Right hindlimb (tissue), 1 donor: ENCODE results near the gene SP4.

ENCODE experiments used
- DNase-seq: peaks from one replicate; pipeline ENCODE4 v3.0.0-alpha.2; 2018

SP4 gene

DNA sequence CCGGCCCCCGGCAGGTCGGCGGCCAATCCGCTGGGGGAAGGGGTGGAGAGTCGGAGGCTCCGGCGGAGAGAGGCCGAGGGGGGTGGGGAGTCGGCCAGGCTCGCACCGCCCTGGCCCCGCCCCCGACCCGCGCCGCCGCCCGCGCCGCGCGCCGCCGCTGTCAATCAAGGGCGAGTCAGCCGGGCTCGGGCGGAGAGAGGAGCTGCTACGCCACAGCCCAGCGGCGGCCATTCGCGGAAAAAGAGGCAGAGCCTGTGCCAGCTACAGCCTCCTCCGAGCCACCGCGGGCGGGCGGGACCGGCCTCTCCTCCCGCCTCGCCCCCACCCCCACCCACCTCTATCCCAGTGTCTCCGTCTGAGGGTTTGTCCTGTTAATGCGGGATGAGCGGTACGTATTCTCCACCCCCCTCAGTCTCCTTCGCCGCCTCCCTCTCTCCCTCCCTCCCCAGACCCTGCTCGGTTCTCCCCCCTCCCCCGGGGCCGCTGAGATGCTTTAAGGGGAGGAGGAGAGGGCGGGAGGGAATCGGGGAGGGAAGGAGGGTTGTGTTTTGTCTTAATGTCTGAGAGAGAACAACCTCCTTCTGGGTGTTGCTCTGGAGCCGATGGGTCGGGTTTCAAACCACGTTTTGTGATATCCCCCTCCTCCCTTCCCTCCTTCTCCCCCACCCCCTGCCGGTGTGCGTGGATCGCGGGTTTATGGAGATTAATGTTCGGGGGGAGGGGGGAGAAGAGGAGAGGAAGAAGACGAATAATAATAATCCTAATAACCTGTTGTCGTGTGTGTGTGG is at the start of gene SP4:
TSS of gene SP4 (plus strand) at position 213 of the 788 bp plus-strand sequence. CDS start at position 382, 169 bp downstream.
- peak; percentile 99 for DNase-seq

DNA sequence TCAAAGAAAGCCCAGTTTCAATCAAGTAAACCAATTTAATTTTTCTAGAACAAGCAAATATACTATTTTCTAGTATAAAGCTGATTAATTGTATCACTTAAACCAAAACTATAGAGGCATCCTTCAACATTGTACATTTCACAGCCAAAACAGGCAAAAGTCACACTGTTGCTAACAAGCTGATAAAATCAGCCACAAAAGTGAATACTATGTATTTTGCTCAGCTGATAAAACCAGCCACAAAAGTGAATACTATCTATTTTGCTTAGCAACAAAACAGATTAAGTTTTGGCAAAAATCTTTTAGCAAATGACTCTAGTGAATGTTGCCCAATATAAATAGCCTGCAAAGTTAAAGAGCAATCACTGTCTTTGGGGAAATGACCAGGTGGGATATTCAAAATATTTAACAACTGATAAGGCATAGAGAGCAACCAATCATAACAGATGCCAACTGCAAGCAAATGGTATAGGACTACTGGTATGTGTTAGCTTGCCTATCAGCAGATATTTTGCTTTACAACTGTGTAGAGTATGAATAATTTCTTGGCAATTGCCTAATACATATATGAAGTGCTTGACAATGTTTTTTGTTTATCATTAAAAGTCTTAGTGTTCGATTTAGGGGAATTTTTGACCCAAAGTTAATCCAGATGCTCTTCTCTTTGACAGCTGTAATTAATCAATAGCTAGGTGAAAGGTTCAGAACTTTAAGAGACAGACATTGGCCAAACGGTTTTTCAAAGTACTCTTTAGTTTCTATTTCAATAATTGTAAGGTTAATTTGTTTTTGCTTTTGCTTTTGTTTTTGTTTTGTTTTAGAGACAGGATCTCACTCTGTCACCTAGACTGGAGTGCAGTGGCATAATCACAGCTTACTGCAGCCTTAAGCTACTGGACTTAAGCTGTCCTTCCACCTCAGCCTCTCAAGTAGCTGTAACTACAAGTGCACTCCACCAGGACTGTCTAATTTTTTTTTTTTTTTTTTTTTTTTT is 44.4 kb upstream of the SP4 start:
- DNase-seq: no peak

- DNase-seq: no peak
Measured at GRCh38 chr7:21393937-21394336, 33.9 kb upstream of the SP4 start.

- DNase-seq: no peak
Measured at GRCh38 chr7:21401944-21402343, 25.9 kb upstream of the SP4 start.

DNA sequence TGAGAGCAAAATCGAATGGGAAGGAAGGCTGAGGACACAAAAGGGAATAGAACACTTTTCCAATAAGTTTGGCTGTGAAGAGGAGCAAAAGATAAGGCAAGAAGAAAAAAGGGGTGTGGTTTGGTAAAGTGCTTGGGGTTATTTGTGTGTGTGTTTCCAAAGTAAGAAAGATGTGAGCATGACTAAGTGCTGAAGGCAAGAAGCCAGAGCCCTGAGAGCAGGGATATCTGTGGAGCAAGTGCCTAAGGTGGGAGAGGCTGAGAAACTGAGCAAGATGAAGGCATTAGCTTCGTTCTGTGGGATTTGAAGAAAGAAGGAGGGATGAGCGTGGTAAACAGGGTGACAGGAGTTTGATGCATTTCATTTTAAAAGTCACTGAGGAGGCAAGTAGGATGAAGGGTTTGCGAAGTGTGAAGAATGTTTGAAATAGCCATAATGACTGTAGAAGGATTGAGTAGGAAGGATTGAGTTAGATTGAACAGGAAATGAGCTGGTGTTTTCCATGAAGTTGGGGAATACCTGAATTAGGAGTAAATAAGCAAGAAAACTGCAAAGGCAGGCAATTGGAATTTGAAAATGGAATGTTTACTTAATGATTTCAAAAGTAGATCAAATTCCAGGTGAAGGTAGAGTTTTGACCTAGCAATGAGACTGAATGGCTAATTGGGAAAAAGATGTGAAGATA is 19.9 kb upstream of the SP4 start:
- DNase-seq: no peak

GRCh38 chr7:21408481-21408820 is 19.4 kb upstream of the SP4 start:
- DNase-seq: no peak

DNA sequence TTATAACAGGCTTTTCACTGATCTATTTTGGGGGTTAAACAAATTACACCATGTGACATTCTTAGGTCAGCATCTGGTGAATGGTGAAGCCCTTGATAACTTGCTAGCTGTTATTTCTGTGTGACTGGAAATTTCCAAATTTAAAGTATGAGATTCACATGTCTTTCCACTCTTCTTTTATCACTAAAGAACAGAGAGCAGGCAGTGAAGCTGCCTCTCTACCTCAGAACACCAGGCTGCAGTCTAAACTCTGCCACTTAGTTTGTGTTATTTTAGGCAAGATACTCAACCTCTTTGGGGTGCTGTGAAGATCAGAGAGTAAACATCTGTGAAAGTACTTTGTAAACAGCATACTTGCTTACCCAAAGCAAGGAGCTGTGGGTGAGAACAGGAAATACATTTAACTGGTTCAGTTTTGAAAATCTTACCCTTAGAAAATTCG is 15.5 kb upstream of the SP4 start:
- no peak for DNase-seq

DNA sequence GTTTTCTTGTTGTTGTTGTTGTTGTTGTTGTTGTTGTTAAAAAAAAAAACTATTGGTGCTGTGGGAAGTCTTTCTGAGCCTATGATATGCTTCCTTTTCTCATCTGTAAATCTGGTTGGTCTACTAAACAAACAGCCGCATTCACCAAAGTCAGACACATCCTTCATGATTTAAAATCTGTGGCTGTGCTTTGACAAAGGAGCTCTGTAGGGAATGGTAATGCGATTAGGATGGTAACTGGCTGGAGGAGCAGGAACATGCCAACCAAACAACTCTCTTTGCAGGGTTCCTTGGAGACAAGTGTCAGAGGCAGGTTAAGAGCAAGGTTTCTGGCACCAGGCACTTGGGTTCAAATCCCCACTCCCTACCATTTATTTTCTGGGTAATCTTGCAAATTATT is 14.9 kb upstream of the SP4 start:
- no peak for DNase-seq

DNA sequence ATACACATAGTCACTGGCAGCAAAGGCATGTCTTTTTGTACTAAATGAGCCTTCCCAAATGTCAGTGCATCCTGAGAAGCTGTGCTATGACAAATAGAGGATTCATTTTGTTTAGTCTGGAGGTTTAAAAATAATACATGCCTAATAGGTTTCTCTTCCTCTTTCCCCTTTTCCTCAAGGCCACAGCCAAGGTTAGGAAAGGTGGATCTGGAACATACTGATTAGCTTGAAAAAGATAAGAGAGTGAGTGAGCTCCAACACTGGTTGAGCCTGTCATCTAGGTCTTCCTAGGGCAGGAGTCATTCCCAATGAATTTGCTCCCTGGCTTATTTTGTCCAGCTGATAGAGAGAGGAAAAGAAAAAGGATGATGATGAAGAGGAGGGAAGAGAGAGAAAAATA is 14.4 kb upstream of the SP4 start:
- DNase-seq: no peak

DNA sequence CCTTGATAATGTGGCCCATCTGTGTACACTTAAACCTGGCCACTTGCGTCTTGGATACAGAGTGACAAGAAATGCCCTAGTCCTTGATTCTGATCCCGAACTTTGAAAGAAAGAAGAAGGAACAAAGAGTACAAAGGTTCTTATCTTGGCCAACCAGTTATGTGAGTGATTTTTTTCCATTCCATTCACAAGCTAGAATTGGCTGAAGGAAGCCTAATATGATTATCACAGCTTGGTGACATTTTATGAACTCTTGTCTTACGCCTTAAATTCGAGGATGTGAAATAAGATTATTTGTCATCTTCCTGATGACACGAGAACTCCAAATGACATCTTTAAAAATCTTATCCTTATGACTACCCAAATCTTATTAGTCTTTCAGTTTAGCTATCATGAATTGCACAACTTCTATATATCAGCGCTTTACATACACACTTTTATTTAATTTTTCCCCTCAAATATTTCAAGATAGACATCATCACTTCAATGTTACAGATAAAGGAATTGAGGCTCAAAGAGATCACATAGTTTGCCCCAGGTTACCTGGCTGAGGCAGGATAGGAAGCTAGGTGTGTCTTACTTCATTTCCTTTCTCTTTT is 13.0 kb upstream of the SP4 start:
- no peak for DNase-seq

DNA sequence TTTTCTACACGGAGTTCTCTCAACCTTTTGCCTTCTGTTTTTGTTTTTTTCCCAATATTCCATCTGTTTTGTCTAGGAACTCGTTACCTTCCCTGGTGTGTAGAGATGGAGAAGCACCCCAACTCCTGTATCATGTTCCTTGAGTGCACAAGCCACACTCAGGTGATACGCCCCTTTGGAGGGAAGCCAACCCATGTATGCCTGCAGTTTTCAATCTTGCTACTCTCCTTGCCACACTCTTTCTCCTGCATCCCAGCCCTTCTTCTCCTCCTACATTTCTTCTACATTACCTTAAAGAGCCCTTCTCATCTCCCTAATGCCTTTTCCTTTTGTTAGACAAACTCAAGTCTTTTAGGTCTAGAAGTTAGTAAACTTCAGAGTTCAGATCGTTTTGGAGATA is 10.2 kb upstream of the SP4 start:
- no peak for DNase-seq

- no peak for DNase-seq
Measured at GRCh38 chr7:21422751-21423150, 5.1 kb upstream of the SP4 start.

GRCh38 chr7:21425290-21425689 is 2.6 kb upstream of the SP4 start:
- DNase-seq: no peak

GRCh38 chr7:21426286-21427181 is 1.3 kb upstream of the SP4 start:
- no peak for DNase-seq

GRCh38 chr7:21427182-21427870 is 557 bp upstream of the SP4 start:
- peak; percentile 99 for DNase-seq

DNA sequence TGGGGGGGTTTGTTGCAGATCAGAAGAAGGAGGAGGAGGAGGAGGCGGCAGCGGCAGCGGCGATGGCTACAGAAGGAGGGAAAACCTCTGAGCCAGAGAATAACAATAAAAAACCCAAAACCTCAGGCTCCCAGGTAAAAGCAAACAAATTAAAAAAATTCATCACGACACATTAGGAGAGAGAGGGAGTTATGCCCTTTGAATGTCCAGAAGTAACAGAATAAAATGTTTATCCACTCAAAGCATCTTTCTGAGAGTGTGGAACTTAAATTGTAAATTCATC is 717 bp downstream of the SP4 start:
- DNase-seq: no peak

- no peak for DNase-seq
Measured at GRCh38 chr7:21429021-21429420, 1.1 kb downstream of the SP4 start.

DNA sequence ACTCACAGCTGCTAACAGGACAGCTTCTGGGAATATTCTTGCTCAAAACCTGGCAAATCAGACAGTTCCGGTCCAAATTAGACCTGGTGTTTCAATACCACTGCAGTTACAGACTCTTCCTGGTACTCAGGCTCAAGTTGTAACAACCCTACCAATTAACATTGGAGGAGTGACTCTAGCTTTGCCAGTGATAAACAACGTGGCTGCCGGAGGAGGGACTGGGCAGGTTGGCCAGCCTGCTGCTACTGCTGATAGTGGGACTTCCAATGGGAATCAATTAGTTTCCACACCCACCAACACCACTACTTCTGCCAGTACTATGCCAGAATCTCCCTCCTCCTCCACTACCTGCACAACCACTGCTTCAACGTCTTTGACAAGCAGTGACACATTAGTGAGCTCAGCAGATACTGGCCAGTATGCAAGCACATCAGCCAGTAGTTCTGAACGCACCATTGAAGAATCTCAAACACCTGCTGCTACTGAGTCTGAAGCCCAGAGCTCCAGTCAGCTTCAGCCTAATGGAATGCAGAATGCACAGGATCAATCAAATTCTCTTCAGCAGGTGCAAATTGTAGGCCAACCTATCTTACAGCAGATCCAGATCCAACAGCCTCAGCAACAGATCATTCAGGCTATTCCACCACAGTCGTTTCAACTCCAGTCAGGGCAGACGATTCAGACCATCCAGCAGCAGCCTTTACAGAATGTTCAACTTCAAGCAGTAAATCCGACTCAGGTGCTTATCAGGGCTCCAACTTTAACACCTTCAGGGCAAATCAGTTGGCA is 2.1 kb downstream of the SP4 start:
- DNase-seq: no peak

DNA sequence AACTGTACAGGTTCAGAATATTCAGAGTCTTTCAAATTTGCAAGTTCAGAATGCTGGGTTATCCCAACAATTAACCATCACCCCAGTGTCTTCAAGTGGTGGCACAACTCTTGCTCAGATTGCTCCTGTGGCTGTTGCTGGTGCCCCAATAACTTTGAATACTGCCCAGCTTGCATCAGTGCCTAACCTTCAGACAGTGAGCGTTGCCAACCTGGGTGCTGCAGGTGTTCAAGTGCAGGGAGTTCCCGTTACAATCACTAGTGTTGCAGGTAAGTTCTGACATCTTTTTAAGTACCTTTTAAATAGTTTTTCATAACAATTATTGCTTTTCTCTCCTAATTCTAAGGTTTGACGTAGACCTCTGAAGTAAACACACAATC is 2.7 kb downstream of the SP4 start:
- no peak for DNase-seq

- DNase-seq: no peak
Measured at GRCh38 chr7:21443149-21443841, 15.4 kb downstream of the SP4 start.
